ENCODE data around the gene TFDP2. TPM values are rescaled to one million over a fixed set of nuclear protein-coding genes. Genes with fewer than 3 reads are reported as not detected.
"Not testable (repeated sequence)": the region's sequence is repeated elsewhere in the genome, so short reads cannot be mapped to it uniquely, and the experiment has no call there.

Gene TFDP2
- total RNA-seq, 2 experiments from 2014 or later = 21.2 to 22.8 TPM

- no peak for DNase-seq
- Mint-ChIP-seq H3K27ac (no peak overlapping the region), H3K36me3 (ENCODE audit: low read depth) (peaks cover 3% of the 10 kb centered on the region), H3K4me3 (no peak overlapping the region), H3K27me3 (no peaks in the 10 kb centered on the region), H3K9me3 (peaks cover 4% of the 10 kb centered on the region), H3K4me1 (peaks cover 5% of the 10 kb centered on the region)
- POLR2A ChIA-PET = no interaction called here
- CTCF ChIA-PET = no interaction called here
Observed at GRCh38 chr3:142115867-142116668, 33.3 kb downstream of the TFDP2 start.

- Mint-ChIP-seq H3K9me3 (peaks cover 4% of the 10 kb centered on the region), H3K27me3 (no peaks in the 10 kb centered on the region), H3K36me3 (ENCODE audit: low read depth) (peaks cover 3% of the 10 kb centered on the region), H3K4me1 (peaks cover 5% of the 10 kb centered on the region), H3K27ac (no peak overlapping the region), H3K4me3 (no peak overlapping the region)
- ChIA-PET POLR2A (no interaction called here), CTCF (interaction anchor here (0.6 to 1.4 kb wide), 2 partner anchors 13 to 56 kb away, joined by 3 to 5 read pairs; no protein-coding TSS in a partner anchor)
- DNase-seq = no peak
Observed at GRCh38 chr3:142112601-142113000, 36.7 kb downstream of the TFDP2 start.

- no peak overlapping the region for H3K27ac Mint-ChIP-seq
- peaks cover 3% of the 10 kb centered on the region for H3K36me3 Mint-ChIP-seq (ENCODE audit: low read depth)
- ChIA-PET CTCF (no interaction called here), POLR2A (no interaction called here)
- H3K9me3 Mint-ChIP-seq = peaks cover 3% of the 10 kb centered on the region
- H3K4me3 Mint-ChIP-seq = no peak overlapping the region
- H3K4me1 Mint-ChIP-seq = peaks cover 2% of the 10 kb centered on the region
- H3K27me3 Mint-ChIP-seq = no peaks in the 10 kb centered on the region
- DNase-seq = no peak
Observed at GRCh38 chr3:142106548-142106947, 42.8 kb downstream of the TFDP2 start.

GRCh38 chr3:142105991-142106390 lies 43.4 kb downstream of the TFDP2 start:
- no peaks in the 10 kb centered on the region for H3K9me3 Mint-ChIP-seq
- H3K4me3 Mint-ChIP-seq = no peak overlapping the region
- CTCF ChIA-PET = no interaction called here

GRCh38 chr3:142104763-142105162 lies 44.6 kb downstream of the TFDP2 start:
- ChIA-PET POLR2A (no interaction called here), CTCF (interaction anchor here (0.6 kb wide), 1 partner anchor 170 kb away, joined by 3 read pairs; no protein-coding TSS in a partner anchor)
- H3K27ac Mint-ChIP-seq = no peak overlapping the region
- no peaks in the 10 kb centered on the region for H3K9me3 Mint-ChIP-seq
- H3K27me3 Mint-ChIP-seq = no peaks in the 10 kb centered on the region
- H3K4me1 Mint-ChIP-seq = peaks cover 2% of the 10 kb centered on the region
- DNase-seq = no peak
- no peak overlapping the region for H3K4me3 Mint-ChIP-seq
- no peaks in the 10 kb centered on the region for H3K36me3 Mint-ChIP-seq (ENCODE audit: low read depth)

More at GRCh38 chr3:142105991-142106390, 43.4 kb downstream of the TFDP2 start:
- DNase-seq = no peak
- POLR2A ChIA-PET = no interaction called here
- Mint-ChIP-seq H3K27ac (no peak overlapping the region), H3K4me1 (no peaks in the 10 kb centered on the region), H3K27me3 (no peaks in the 10 kb centered on the region), H3K36me3 (ENCODE audit: low read depth) (no peaks in the 10 kb centered on the region)

GRCh38 chr3:142098964-142099363 lies 50.4 kb downstream of the TFDP2 start:
- peaks cover 11% of the 10 kb centered on the region for H3K4me1 Mint-ChIP-seq
- no peaks in the 10 kb centered on the region for H3K36me3 Mint-ChIP-seq (ENCODE audit: low read depth)
- POLR2A ChIA-PET = no interaction called here
- DNase-seq = no peak
- H3K4me3 Mint-ChIP-seq = no peak overlapping the region
- no peaks in the 10 kb centered on the region for H3K9me3 Mint-ChIP-seq
- no peaks in the 10 kb centered on the region for H3K27me3 Mint-ChIP-seq
- CTCF ChIA-PET = no interaction called here
- no peak overlapping the region for H3K27ac Mint-ChIP-seq

GRCh38 chr3:142097099-142097843 lies 52.1 kb downstream of the TFDP2 start:
- Mint-ChIP-seq H3K4me3 (no peak overlapping the region), H3K9me3 (no peaks in the 10 kb centered on the region), H3K27ac (no peak overlapping the region), H3K36me3 (ENCODE audit: low read depth) (no peaks in the 10 kb centered on the region), H3K4me1 (peaks cover 11% of the 10 kb centered on the region), H3K27me3 (no peaks in the 10 kb centered on the region)
- CTCF ChIA-PET = no interaction called here
- POLR2A ChIA-PET = no interaction called here
- DNase-seq = no peak

GRCh38 chr3:142095841-142096240 lies 53.5 kb downstream of the TFDP2 start:
- POLR2A ChIA-PET = no interaction called here
- H3K4me3 Mint-ChIP-seq = no peak overlapping the region
- H3K36me3 Mint-ChIP-seq (ENCODE audit: low read depth) = no peaks in the 10 kb centered on the region
- no peaks in the 10 kb centered on the region for H3K27me3 Mint-ChIP-seq
- H3K4me1 Mint-ChIP-seq = peaks cover 11% of the 10 kb centered on the region
- no peak for DNase-seq
- no peak overlapping the region for H3K27ac Mint-ChIP-seq
- CTCF ChIA-PET = interaction anchor here (1.0 to 1.1 kb wide), 2 partner anchors 182 to 184 kb away, joined by 3 read pairs; no protein-coding TSS in a partner anchor
- H3K9me3 Mint-ChIP-seq = no peaks in the 10 kb centered on the region

GRCh38 chr3:142088925-142089324 lies 60.4 kb downstream of the TFDP2 start:
- H3K9me3 Mint-ChIP-seq; H3K36me3 Mint-ChIP-seq (ENCODE audit: low read depth); H3K4me3 Mint-ChIP-seq; DNase-seq; H3K4me1 Mint-ChIP-seq; POLR2A ChIA-PET; H3K27ac Mint-ChIP-seq; H3K27me3 Mint-ChIP-seq: not testable (repeated sequence)
- CTCF ChIA-PET = interaction anchor here (1.0 kb wide), 1 partner anchor 30 kb away, joined by 3 read pairs; no protein-coding TSS in a partner anchor

GRCh38 chr3:142088522-142088921 lies 60.8 kb downstream of the TFDP2 start:
- H3K27me3 Mint-ChIP-seq = no peaks in the 10 kb centered on the region
- DNase-seq = no peak
- ChIA-PET POLR2A (no interaction called here), CTCF (interaction anchor here (1.0 kb wide), 1 partner anchor 30 kb away, joined by 3 read pairs; no protein-coding TSS in a partner anchor)
- no peak overlapping the region for H3K27ac Mint-ChIP-seq
- no peaks in the 10 kb centered on the region for H3K9me3 Mint-ChIP-seq
- no peak overlapping the region for H3K4me3 Mint-ChIP-seq
- H3K36me3 Mint-ChIP-seq (ENCODE audit: low read depth) = no peaks in the 10 kb centered on the region
- H3K4me1 Mint-ChIP-seq = no peaks in the 10 kb centered on the region

GRCh38 chr3:142087676-142088075 lies 61.7 kb downstream of the TFDP2 start:
- POLR2A ChIA-PET = no interaction called here
- Mint-ChIP-seq H3K36me3 (ENCODE audit: low read depth) (no peaks in the 10 kb centered on the region), H3K4me1 (no peaks in the 10 kb centered on the region), H3K27me3 (no peaks in the 10 kb centered on the region), H3K4me3 (no peak overlapping the region), H3K27ac (no peak overlapping the region), H3K9me3 (no peaks in the 10 kb centered on the region)
- no peak for DNase-seq
- CTCF ChIA-PET = no interaction called here

GRCh38 chr3:142086581-142087090 lies 62.7 kb downstream of the TFDP2 start:
- no peaks in the 10 kb centered on the region for H3K36me3 Mint-ChIP-seq (ENCODE audit: low read depth)
- no peaks in the 10 kb centered on the region for H3K27me3 Mint-ChIP-seq
- no peaks in the 10 kb centered on the region for H3K9me3 Mint-ChIP-seq
- ChIA-PET CTCF (no interaction called here), POLR2A (no interaction called here)
- H3K4me3 Mint-ChIP-seq = no peak overlapping the region
- H3K27ac Mint-ChIP-seq = no peak overlapping the region
- H3K4me1 Mint-ChIP-seq = no peaks in the 10 kb centered on the region
- DNase-seq = no peak

GRCh38 chr3:142081178-142081577 lies 68.2 kb downstream of the TFDP2 start:
- POLR2A ChIA-PET = no interaction called here
- Mint-ChIP-seq H3K36me3 (ENCODE audit: low read depth) (peaks cover 10% of the 10 kb centered on the region), H3K27ac (no peak overlapping the region), H3K9me3 (peaks cover 10% of the 10 kb centered on the region), H3K27me3 (no peaks in the 10 kb centered on the region), H3K4me3 (no peak overlapping the region), H3K4me1 (no peaks in the 10 kb centered on the region)
- CTCF ChIA-PET = no interaction called here
- no peak for DNase-seq

Data from activated CD4-positive, alpha-beta memory T cell treated with anti-CD3 and anti-CD28 coated beads, Interleukin-2, amount 10 ng/mL, durations not matched to agents 7 days and 5 days (primary cell).